Activated T-helper 9 cell treated with anti-CD3 and anti-CD28 coated beads, Interleukin-2, amount 50 U/mL, for 16 hours (primary cell): ENCODE data around the gene RPL22L1.
"Not testable (repeated sequence)": the region's sequence is repeated elsewhere in the genome, so short reads cannot be mapped to it uniquely, and the experiment has no call there.

Experiments
- DNase-seq: peaks from one replicate; pipeline ENCODE4 v3.0.0-alpha.2; 2020; ENCODE audit warnings: low read depth

RPL22L1 gene

GRCh38 chr3:170877311-170877710 is 7.3 kb upstream of the RPL22L1 start:
- not testable (repeated sequence) for DNase-seq

GRCh38 chr3:170876537-170876936 is 6.5 kb upstream of the RPL22L1 start:
- DNase-seq: no peak

GRCh38 chr3:170869239-170869590 is 780 bp downstream of the RPL22L1 start:
- DNase-seq: no peak

- DNase-seq: no peak
Measured at GRCh38 chr3:170868577-170869238, 1.3 kb downstream of the RPL22L1 start.

GRCh38 chr3:170867143-170867937 is 2.7 kb downstream of the RPL22L1 start:
- DNase-seq: no peak

GRCh38 chr3:170866499-170866898 is 3.5 kb downstream of the RPL22L1 start:
- DNase-seq: no peak

GRCh38 chr3:170865209-170866094 is 4.5 kb downstream of the RPL22L1 start:
- no peak for DNase-seq

- DNase-seq: no peak
Measured at GRCh38 chr3:170864525-170865208, 5.3 kb downstream of the RPL22L1 start.

- no peak for DNase-seq
Measured at GRCh38 chr3:170863816-170864215, 6.2 kb downstream of the RPL22L1 start.

- no peak for DNase-seq
Measured at GRCh38 chr3:170862618-170863374, 7.2 kb downstream of the RPL22L1 start.

GRCh38 chr3:170858599-170858998 is 11.4 kb downstream of the RPL22L1 start:
- DNase-seq: no peak

GRCh38 chr3:170852324-170852723 is 17.7 kb downstream of the RPL22L1 start:
- no peak for DNase-seq

GRCh38 chr3:170848292-170848917 is 21.6 kb downstream of the RPL22L1 start:
- DNase-seq: no peak

GRCh38 chr3:170844377-170844776 is 25.6 kb downstream of the RPL22L1 start:
- DNase-seq: no peak

- no peak for DNase-seq
Measured at GRCh38 chr3:170840291-170840859, 29.6 kb downstream of the RPL22L1 start.

GRCh38 chr3:170839518-170840100 is 30.4 kb downstream of the RPL22L1 start:
- DNase-seq: no peak

- DNase-seq: no peak
Measured at GRCh38 chr3:170836491-170836890, 33.5 kb downstream of the RPL22L1 start.

- no peak for DNase-seq
Measured at GRCh38 chr3:170835336-170835735, 34.7 kb downstream of the RPL22L1 start.

GRCh38 chr3:170830580-170830979 is 39.4 kb downstream of the RPL22L1 start:
- no peak for DNase-seq
